Measurements from ENCODE around the gene CD209.

The CD209 gene

GRCh38 chr19:7730286-7731217, 16.8 kb downstream of the CD209 start:
- in situ Hi-C loops (cut with HindIII; ENCODE audit: low pct_ligation_motif_present, low sequenced_read_pairs) = no loop called here
- Histone ChIP-seq H3K36me3 (replicated peaks) (no peaks in the 10 kb centered on the region), H3K4me3 (ENCODE audit: low read depth, low read length) (no peak overlapping the region)

GRCh38 chr19:7729831-7730285, 17.5 kb downstream of the CD209 start:
- in situ Hi-C loops (cut with HindIII; ENCODE audit: low pct_ligation_motif_present, low sequenced_read_pairs) = no loop called here
- Histone ChIP-seq H3K27ac (no peak overlapping the region), H3K36me3 (replicated peaks) (no peaks in the 10 kb centered on the region), H3K4me3 (ENCODE audit: low read depth, low read length) (no peak overlapping the region), H3K27me3 (replicated peaks) (peaks cover 32% of the 10 kb centered on the region)
- no peak for DNase-seq
- TF ChIP-seq CTCF (IDR thresholded peaks at IDR 0.05; ENCODE audit: low read depth, low read length, missing control alignments) = no peak

More at GRCh38 chr19:7730286-7731217, 16.8 kb downstream of the CD209 start:
- H3K27me3 ChIP-seq (replicated peaks) = peaks cover 32% of the 10 kb centered on the region
- no peak for TF ChIP-seq CTCF (IDR thresholded peaks at IDR 0.05; ENCODE audit: low read depth, low read length, missing control alignments)
- DNase-seq = no peak
- no peak overlapping the region for H3K27ac ChIP-seq

GRCh38 chr19:7729211-7729610, 18.1 kb downstream of the CD209 start:
- H3K27me3 ChIP-seq (replicated peaks) = peaks cover 32% of the 10 kb centered on the region
- DNase-seq = no peak
- H3K27ac ChIP-seq = no peak overlapping the region
- in situ Hi-C loops (cut with HindIII; ENCODE audit: low pct_ligation_motif_present, low sequenced_read_pairs) = no loop called here
- H3K36me3 ChIP-seq (replicated peaks) = no peaks in the 10 kb centered on the region
- no peak for TF ChIP-seq CTCF (IDR thresholded peaks at IDR 0.05; ENCODE audit: low read depth, low read length, missing control alignments)
- no peak overlapping the region for H3K4me3 ChIP-seq (ENCODE audit: low read depth, low read length)

- in situ Hi-C loops (cut with HindIII; ENCODE audit: low pct_ligation_motif_present, low sequenced_read_pairs) = no loop called here
- Histone ChIP-seq H3K4me3 (ENCODE audit: low read depth, low read length) (no peak overlapping the region), H3K36me3 (replicated peaks) (no peaks in the 10 kb centered on the region), H3K27ac (no peak overlapping the region), H3K27me3 (replicated peaks) (peaks cover 23% of the 10 kb centered on the region)
- no peak for DNase-seq
- no peak for TF ChIP-seq CTCF (IDR thresholded peaks at IDR 0.05; ENCODE audit: low read depth, low read length, missing control alignments)
These were observed 21.5 kb downstream of the CD209 start for GRCh38 chr19:7725791-7726190.

GRCh38 chr19:7722231-7722651, 25.1 kb downstream of the CD209 start:
- no peak for TF ChIP-seq CTCF (IDR thresholded peaks at IDR 0.05; ENCODE audit: low read depth, low read length, missing control alignments)
- no peaks in the 10 kb centered on the region for H3K27me3 ChIP-seq (replicated peaks)
- no peak for DNase-seq

More at GRCh38 chr19:7722231-7722651, 25.1 kb downstream of the CD209 start:
- H3K4me3 ChIP-seq (ENCODE audit: low read depth, low read length) = no peak overlapping the region
- in situ Hi-C loops (cut with HindIII; ENCODE audit: low pct_ligation_motif_present, low sequenced_read_pairs) = no loop called here
- H3K36me3 ChIP-seq (replicated peaks) = no peaks in the 10 kb centered on the region
- no peak overlapping the region for H3K27ac ChIP-seq
